NCI-H2196 treated with DMSO at 0.1 percent for 48 hours (cell line): ENCODE measurements around the gene PLS1.
A peak's percentile ranks its signal among the peaks of the same experiment; 100 is the strongest.
"Not testable (repeated sequence)": the region's sequence is repeated elsewhere in the genome, so short reads cannot be mapped to it uniquely, and the experiment has no call there.

ENCODE experiments used
- DNase-seq: peaks from one replicate; lab custom pipeline; 2025; ENCODE audit not compliant: unreplicated experiment; lab: John Stamatoyannopoulos, UW

PLS1 gene, protein sequence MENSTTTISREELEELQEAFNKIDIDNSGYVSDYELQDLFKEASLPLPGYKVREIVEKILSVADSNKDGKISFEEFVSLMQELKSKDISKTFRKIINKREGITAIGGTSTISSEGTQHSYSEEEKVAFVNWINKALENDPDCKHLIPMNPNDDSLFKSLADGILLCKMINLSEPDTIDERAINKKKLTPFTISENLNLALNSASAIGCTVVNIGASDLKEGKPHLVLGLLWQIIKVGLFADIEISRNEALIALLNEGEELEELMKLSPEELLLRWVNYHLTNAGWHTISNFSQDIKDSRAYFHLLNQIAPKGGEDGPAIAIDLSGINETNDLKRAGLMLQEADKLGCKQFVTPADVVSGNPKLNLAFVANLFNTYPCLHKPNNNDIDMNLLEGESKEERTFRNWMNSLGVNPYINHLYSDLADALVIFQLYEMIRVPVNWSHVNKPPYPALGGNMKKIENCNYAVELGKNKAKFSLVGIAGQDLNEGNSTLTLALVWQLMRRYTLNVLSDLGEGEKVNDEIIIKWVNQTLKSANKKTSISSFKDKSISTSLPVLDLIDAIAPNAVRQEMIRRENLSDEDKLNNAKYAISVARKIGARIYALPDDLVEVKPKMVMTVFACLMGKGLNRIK

DNA sequence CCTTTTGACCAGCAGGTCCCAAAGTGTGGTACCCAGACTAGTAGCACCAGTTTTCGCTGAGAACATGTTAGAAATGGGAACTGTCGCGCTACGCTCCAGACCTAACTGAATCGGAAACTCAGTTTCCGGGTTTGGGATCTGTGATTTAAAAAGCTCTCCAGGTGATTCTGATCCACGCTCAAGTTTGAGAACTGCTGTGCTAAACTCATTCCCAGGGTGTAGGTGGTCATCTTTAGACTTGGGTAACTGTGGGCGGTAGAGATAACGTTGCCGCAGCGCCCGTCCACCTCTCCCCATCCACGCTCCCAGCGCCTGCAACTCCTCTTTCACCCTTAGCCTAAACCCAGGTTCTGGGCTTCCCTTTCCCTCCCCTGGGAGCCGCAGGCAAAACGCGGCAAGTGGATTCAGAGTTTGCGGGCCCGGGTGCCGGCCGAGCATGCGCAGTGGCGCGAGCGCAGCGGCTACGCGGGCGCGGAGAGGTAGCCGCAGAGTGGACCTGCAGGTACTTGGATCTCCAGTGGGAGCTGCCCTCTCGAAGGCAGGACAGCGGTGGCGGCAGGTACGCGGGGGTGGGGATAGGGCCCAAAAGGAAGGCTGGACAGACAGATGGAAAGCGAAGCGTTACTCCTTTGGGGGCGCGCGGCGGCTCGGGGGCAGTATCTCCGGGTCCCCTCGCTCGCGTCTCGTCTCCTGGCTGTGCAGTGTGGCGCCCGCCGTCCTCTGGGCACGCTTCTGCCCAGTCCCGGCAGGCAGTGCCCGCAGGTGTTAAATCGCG lies at the start of gene PLS1:
PLS1 (plus strand) TSS at position 443 of the 775 bp plus-strand sequence. CDS start 67,845 bp downstream, outside the sequence.
- peak; percentile 94 for DNase-seq

DNA sequence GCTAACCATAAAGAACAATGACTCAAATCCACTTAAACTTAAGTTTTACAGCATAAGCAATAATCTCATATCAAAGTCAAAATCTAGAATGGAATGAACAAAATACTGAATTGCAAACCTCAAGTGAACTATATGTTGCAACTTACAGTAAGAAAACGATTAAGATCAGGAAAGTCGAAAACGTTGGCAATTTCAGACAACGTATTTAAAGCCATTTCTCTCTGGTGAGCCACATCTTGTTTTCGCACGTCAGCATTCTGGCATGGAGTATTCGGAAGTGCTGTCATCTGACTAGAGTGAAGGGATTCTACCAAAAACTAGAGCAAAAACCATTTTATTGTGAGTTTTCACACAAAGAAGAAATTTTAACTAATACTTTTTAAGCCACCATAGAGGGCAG lies 46.2 kb upstream of the PLS1 start:
- DNase-seq = no peak

DNA sequence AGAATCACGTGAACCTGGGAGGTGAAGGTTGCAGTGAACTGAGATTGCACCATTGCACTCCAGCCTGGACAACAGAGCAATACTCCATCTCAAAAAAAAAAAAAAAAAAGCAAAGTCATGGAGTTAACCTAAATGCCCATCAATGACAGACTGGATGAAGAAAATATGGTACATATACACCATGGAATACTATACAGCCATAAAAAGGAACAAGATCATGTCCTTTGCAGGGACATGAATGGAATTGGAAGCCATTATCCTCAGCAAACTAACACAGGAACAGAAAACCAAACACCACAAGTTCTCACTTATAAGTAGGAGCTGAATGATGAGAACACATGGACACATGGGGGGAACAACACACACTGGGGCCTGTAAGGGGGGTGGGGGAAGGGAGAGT lies 43.6 kb upstream of the PLS1 start:
- DNase-seq = not testable (repeated sequence)

DNA sequence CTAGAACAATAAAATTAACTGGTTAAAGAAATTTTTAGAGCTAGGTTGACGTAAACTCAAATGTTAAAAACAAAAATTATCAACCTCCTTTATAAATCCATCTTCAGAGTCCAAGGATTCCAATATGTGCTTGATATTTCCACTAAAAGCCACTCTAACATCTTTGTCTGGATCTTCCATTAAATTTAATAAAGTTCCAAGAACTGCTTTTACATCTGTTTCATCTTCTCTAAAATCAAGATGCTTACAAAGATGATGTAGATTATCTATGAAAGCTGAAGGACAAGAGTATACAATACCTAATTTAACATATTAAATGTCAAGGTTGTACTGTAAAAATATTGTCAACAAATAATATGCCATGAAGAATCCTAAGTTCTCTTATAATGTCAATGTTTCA lies 42.5 kb upstream of the PLS1 start:
- DNase-seq = no peak

DNA sequence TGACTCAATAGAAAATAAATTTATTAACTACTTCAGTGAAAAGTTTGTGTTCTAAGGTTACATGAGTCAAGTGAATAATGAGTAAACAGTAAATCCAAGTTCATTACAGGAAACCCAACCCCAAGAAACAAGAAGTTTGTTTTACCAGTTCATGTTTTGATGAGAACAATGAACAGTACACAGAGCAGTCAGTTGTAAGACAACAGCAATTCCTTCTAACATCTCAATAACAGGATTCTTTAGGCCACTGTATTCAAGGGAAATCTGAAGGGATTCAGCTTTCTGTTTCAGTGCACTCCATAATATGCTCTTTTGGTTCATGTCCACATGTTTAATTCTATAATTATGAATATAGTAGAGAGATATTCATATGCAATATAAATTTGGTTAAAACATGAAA lies 36.1 kb upstream of the PLS1 start:
- DNase-seq = no peak

DNA sequence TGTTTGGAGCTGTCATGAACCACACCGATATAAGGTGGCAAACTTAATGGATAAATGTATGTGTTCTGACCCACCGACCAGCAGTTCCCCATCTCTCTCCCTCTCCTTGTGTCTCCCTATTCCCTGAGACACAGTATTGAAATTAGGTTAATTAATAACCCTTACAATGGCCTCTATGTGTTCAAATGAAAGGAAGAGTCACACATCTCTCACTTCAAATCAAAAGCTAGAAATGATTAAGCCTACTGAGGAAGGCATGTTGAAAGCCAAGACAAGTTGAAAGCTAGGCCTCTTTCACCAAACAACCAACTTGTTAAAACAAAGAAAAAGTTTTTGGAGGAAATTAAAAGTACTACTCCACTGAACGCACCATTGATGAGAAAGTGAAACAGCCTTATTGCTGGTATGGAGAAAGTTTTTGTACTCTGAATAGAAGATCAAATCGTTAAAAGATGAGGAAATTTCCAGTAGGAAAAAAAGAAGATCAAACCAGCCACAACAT lies 32.6 kb upstream of the PLS1 start:
- no peak for DNase-seq

DNA sequence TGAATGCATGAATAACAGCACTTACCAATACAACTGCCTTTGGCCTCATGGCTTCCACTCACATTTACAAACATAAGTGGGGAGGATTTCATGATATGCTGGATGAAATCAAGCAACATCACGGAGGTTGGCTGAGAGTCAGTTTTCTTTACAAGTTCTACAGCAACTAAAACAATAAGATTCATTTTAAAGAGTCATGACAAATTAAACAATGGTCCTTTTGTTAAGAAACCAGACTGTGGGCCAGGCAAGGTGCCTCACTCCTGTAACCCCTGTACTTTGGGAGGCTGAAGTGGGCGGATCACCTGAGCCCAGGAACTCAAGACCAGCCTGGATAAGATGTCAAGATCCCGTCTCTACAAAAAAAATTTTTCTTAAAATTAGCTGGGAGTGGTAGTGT lies 30.1 kb upstream of the PLS1 start:
- no peak for DNase-seq

DNA sequence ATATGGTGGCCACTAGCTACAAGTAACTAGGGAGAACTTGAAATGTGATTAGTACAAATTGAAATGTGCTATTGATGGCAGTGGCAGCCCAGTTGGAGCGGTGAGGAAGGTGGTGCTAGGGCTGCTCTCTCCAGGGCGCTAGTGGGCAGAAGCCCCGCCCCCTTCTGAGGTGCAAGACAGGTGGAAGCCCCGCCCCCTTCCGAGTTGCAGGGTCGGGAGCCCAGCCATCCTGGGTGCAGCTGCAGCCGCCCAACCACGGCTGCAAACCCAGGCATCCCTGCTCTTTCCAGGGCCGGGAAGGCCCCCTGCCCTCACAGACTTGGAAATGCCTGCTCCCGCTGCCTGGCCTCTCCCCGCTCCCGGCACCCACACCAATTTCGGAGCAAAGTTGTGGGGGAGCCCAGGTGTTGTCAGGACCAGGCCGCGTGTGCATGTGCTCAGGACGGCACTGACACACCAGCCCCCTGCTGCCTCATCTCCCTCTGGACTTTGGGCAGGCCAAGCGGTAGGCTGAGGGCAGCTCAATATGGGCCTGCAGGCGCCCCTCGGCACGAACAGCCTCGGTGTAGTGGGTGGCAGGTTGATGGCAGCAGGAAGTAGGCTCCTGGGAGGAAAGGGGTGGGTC lies 27.7 kb upstream of the PLS1 start:
- no peak for DNase-seq

DNA sequence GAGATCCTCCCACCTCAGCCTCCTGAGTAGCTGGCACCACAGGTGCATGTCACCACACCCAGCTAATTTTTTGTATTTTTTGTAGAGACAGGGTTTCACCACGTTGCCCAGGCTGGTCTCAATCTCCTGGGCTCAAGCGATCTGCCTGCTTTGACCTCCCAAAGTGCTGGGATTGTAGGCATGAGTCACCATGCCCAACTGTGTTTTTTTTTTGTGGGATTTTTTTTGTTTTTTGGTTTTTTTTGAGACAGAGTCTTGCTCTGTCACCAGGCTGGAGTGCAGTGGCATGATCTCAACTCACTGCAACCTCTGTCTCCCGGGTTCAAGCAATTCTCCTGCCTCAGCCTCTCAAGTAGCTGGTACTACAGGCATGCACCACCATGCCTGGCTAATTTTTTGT lies 26.8 kb upstream of the PLS1 start:
- not testable (repeated sequence) for DNase-seq

DNA sequence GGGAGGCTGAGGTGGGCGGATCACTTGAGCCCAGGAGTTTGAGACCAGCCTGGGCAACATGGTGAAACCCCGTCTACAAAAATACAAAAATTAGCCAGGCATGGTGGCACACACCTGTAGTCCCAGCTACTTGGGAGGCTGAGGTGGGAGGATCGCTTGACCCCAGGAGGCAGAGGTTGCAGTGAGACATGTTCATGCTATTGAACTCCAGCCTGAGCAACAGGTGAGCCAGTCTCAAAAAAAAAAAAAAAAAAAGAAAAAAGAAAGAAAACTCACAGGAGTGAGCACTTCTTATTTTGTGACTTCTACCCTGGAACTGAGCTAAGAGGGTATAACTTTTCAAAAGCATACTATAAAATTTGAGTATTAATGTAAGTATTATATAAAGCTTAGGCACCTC lies 22.0 kb upstream of the PLS1 start:
- DNase-seq = not testable (repeated sequence)

DNA sequence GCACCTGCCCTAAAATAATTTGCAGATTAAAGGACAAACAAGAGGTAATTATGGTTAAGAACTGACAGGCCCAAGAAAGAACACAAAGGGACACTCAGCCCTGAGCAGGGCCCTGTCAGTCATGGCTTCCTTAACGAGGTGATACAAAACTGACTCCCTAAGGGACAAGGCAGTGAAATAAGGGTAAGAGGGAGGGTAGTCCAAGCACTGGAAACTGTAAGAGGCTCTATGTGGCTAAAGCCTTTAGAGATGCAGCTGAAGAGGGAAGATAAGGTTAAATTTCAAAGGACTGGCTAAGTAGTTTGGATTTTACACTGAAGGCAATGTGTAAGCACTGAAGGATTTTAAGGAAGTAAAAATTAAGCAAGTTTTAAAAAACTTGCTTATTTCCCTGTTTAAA lies 21.5 kb upstream of the PLS1 start:
- DNase-seq = no peak

DNA sequence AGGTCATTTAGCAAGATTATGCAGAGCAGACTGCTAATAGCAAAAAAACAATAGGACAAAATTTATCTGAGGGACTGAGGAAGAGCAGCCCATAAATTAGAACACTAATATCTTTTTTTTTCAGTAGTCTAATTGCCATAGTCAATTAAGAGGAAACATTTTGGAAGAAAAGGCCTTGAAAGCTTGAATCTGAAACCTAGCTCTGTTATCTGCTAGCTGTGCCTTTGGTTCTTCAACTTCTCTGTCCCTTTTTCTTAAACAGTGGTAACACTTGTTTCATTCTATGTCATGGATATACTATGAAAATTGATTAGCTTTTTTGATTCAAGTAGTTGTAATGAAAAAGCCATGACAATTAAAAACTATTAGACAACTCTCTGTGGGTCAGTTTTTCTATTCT lies 19.4 kb upstream of the PLS1 start:
- no peak for DNase-seq

DNA sequence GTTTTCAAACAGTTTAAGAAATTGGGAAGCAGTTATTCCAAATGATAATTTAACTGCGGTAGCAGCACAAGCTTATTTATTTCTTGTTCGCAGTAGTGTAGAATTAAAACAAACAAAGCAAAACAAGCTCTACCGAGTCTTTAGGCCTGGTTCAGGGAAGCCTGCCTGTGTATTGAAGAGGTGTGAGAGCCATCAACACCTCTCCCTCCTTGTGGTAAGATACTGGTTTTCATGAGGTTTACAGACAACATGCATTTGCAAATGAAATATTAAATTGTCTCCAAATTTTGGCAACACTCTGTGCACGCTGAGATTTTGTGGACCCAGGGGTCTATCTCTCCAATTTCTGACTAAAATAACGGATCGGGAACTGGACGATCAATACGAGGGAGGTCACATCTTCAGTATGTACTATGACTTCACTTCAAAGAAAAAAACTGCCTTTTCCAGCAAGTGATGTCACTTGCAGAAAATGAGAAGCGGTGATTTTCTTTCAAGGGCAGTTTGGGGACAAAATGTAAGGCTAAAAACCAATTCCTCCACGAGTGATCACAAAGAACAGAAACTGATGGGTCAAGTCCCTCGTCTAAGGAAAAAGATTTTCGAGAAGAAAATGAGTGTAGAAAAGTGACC lies 18.4 kb upstream of the PLS1 start:
- no peak for DNase-seq

DNA sequence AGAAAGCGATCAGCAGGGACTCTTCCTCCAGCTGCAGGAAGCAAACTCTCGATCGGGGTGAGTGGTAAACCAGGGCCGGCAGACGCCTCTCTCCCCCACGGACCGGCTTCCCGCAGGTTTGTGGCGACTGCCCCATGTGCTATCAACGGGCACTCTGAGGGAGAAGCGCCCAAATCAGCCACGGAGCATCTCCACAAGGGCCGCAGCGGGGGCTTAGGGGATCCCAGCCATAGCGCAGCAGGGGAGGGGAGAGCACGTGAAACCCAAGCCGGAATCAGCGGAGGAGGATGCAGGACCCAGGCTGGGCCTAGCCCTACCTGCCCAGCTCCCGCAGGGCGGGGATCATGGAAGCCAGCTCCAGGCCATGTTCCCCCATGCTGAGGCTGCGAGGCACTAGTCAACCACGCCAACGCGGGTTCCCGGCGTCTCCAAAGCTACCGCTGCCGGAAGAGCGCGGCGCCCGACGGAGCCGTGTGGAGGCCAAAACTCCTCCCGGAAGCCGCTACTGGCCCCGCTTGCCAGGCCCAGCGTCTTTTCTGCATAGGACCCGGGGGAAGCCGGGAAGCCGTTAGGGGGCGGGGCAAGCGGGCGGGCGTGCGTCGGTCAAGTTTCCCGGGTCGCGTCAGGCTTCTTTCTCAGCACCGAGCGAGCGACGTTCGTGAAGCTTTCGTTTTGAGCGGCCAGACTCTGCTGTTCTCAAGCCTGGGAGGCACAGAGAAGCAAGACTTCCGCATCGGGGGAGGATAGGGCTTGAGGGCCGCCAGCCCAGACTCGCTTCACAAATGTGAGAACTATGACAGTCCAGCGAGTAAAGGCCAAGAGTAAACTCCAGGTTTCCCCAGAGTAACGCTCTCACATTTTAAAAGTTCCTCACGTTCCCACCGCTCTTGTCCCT lies 17.6 kb upstream of the PLS1 start, which contains the start of gene ATR:
ATR (minus strand) TSS at position 405 of the 895 bp plus-strand sequence; CDS start at position 376, 29 bp downstream.
- peak; percentile 99 for DNase-seq

DNA sequence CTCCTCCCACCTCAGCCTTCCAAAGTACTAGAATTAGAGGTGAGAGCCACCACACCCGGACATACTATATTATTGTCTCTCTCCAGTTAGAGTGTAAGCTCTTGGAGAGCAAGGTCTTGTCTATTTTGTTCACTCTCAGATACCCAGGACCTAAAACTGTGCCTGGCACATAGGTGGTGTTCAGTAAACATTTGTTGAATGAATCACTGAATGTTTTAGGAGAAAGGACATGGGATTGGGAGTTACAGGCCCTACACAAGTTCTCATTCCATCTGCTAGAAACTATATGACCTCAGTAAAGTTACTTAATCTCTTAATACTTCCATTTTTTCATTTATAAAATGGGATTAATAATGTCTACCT lies 16.2 kb upstream of the PLS1 start:
- no peak for DNase-seq

DNA sequence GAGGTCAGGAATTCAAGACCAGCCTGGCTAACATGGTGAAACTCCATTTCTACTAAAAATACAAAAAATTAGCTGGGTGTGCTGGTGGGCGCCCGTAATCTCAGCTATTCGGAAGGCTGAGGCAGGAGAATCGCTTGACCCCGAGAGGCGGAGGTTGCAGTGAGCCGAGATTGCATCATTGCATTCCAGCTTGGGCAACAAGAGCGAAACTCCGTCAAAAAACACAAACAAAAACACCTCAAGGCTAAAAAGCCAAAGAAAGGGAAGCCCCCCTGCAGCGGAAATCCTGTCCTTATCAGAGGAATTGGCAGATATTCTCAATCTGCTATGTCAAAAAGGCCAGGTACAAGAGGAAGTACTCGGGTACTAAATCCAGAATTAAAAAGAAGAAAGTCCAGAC lies 15.1 kb upstream of the PLS1 start:
- not testable (repeated sequence) for DNase-seq

DNA sequence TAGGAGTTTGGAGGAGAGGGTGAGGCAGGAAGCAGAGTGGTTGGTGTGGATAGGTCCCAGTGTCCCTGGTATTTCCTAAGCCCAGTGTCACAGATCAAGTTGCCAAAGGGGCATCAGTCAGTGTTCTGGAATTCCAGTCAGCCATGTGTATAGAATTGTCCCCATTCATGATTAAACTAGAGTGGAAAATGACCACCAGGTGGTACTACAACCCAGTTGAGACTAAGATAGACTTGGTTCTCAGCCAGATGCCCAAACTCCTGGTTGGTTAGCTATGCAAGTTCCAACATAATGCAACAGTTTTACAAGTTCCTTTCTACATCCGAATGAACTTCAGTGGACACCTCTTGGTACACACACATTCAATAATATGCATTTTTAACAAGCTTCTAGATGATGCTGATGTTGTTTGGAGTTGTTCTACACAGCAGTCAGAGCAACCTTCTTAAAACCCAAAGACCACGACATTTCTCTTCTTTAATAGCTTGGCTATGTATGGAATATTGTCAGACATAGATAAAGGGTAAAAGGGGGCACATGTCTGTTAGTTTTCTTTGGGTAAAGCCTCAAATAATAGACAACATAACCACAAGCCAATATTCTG lies 9.3 kb upstream of the PLS1 start:
- DNase-seq = peak; percentile 69

DNA sequence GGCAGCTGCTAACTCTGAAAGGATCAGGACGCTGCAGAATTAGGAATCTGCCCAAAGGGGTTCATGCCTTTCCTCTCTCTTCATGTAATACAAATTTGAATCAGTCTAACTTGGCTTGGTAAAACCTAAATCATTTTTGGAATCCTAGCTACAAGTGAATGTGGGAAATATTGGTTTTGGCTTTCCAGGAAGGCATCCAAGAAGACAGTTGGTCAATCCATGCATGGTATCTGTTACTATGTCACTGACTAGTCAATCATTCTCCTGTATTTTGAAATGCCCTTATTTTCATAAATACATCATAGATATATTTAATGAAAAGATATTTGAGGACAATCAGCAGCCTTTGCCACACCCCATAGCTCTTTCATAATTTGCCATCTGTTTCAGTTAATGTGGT lies 7.5 kb upstream of the PLS1 start:
- DNase-seq = no peak

DNA sequence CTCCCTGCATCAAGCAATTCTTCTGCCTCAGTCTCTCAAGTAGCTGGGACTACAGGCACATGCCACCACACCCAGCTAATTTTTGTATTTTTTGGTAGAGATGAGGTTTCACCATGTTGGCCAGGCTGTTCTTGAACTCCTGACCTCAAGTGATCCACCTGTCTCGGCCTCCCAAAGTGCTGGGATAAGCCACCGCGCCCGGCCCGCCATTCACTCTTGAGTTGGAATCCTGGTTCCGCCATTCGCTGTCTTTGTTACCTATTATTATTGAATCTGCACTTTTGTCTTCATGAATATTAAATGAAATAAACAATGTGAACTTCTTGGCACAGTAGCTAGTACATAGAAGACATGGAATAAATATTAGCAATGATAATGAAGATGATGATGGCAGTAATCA lies 3.9 kb upstream of the PLS1 start:
- DNase-seq = not testable (repeated sequence)
